ENCODE data around the gene PLB1.

- TF ChIP-seq EZH2 (IDR thresholded peaks at IDR 0.05; ENCODE audit: insufficient read depth, poor library complexity, severe bottlenecking), result no peak
- no peak for TF ChIP-seq EZH2phosphoT487 (IDR thresholded peaks at IDR 0.05; ENCODE audit: insufficient read depth, low read depth)
Observed at GRCh38 chr2:28526527-28527132, 30.8 kb downstream of the PLB1 start.
